Ammon's horn (tissue), 1 donor: ENCODE data around the gene PLCB4.

ENCODE experiments used
- DNase-seq: peaks from one replicate; pipeline ENCODE4 v3.0.0-alpha.2; 2016; ENCODE audit warnings: low spot score

Gene PLCB4

GRCh38 chr20:9179193-9179802 is 110.4 kb downstream of the PLCB4 start:
- DNase-seq, result no peak

GRCh38 chr20:9179867-9180266 is 111.0 kb downstream of the PLCB4 start:
- no peak for DNase-seq

GRCh38 chr20:9180481-9181257 is 111.8 kb downstream of the PLCB4 start:
- no peak for DNase-seq

- DNase-seq, result no peak
These were observed 116.6 kb downstream of the PLCB4 start for GRCh38 chr20:9185511-9185910.

GRCh38 chr20:9186396-9186795 is 117.5 kb downstream of the PLCB4 start:
- DNase-seq, result no peak

- DNase-seq, result no peak
These were observed 126.1 kb downstream of the PLCB4 start for GRCh38 chr20:9195031-9195430.

- DNase-seq, result peak; percentile 7
These were observed 127.2 kb downstream of the PLCB4 start for GRCh38 chr20:9196110-9196509.

GRCh38 chr20:9198460-9198859 is 129.6 kb downstream of the PLCB4 start:
- DNase-seq, result no peak

GRCh38 chr20:9200196-9200595 is 131.3 kb downstream of the PLCB4 start:
- DNase-seq, result no peak

- DNase-seq, result no peak
These were observed 131.7 kb downstream of the PLCB4 start for GRCh38 chr20:9200620-9201019.

GRCh38 chr20:9202420-9203080 is 133.7 kb downstream of the PLCB4 start:
- DNase-seq, result no peak

GRCh38 chr20:9203081-9203447 is 134.2 kb downstream of the PLCB4 start:
- no peak for DNase-seq

GRCh38 chr20:9204979-9205378 is 136.1 kb downstream of the PLCB4 start:
- DNase-seq, result no peak

- no peak for DNase-seq
These were observed 137.6 kb downstream of the PLCB4 start for GRCh38 chr20:9206486-9206885.

- no peak for DNase-seq
These were observed 138.4 kb downstream of the PLCB4 start for GRCh38 chr20:9207253-9207652.

GRCh38 chr20:9210356-9210755 is 141.5 kb downstream of the PLCB4 start:
- no peak for DNase-seq

GRCh38 chr20:9211016-9211760 is 142.3 kb downstream of the PLCB4 start:
- DNase-seq, result no peak

- DNase-seq, result no peak
These were observed 143.8 kb downstream of the PLCB4 start for GRCh38 chr20:9212735-9213134.

GRCh38 chr20:9214685-9215084 is 145.8 kb downstream of the PLCB4 start:
- no peak for DNase-seq

GRCh38 chr20:9215539-9215938 is 146.7 kb downstream of the PLCB4 start:
- no peak for DNase-seq

- no peak for DNase-seq
These were observed 149.7 kb downstream of the PLCB4 start for GRCh38 chr20:9218531-9218961.

- DNase-seq, result no peak
These were observed 152.1 kb downstream of the PLCB4 start for GRCh38 chr20:9220874-9221547.
